GM19239 (cell line): ENCODE results near the gene CLHC1.
"Not testable (repeated sequence)": the region's sequence is repeated elsewhere in the genome, so short reads cannot be mapped to it uniquely, and the experiment has no call there.

Experiments
- DNase-seq: peaks from one replicate; pipeline ENCODE4 v3.0.0; 2011; ENCODE audit warnings: low spot score; ENCODE audit not compliant: insufficient read length
- FAIRE-seq: peaks from 2 replicates; lab custom pipeline; 2011; peaks lifted over from hg19 to GRCh38; lab: Jason Lieb, UNC

CLHC1 gene

DNA sequence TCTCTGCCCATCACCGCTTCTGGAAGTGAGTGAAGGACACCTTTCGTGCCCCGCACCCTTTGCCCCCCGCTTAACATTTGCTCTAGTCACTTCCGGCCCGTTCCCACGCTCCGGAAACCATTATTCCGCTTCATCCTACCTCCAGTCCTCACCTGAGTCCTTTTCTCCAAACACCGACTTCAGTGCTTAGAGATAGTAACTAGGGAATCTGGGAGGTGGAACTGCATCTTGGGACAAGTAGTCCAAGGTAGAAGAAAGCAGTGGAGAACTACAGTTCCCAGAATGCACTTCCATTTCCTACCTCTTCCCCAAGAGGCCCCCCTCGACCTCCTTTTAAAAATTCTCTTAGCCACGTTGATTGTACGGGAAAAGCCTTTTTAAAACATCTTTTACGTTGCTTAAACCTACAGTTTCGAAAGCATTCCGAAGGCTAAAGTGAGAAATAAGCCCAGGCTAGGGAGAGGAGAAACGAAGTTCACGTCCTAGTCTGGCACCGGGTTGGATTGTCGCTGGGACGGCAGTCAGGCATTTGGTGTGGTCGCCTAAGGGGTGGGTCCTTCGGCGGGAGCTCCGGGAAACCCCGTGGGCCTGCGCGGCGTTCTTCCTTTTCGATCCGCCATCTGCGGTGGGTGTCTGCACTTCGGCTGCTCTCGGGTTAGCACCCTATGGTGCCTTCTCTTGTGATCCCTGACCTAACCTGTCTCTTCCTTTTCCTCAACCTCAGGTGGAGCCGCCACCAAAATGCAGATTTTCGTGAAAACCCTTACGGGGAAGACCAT, at the start of gene CLHC1, which contains the start of gene RPS27A:
Gene CLHC1, minus strand, starts transcription at position 210 of the 779 bp plus-strand sequence. CDS start 9,882 bp downstream, outside the sequence.
Gene RPS27A, plus strand, starts transcription at position 605 of the 779 bp plus-strand sequence. Its CDS starts 137 bp downstream, at position 742.
- DNase-seq (peak; percentile 55), FAIRE-seq (peak; percentile 87)

DNA sequence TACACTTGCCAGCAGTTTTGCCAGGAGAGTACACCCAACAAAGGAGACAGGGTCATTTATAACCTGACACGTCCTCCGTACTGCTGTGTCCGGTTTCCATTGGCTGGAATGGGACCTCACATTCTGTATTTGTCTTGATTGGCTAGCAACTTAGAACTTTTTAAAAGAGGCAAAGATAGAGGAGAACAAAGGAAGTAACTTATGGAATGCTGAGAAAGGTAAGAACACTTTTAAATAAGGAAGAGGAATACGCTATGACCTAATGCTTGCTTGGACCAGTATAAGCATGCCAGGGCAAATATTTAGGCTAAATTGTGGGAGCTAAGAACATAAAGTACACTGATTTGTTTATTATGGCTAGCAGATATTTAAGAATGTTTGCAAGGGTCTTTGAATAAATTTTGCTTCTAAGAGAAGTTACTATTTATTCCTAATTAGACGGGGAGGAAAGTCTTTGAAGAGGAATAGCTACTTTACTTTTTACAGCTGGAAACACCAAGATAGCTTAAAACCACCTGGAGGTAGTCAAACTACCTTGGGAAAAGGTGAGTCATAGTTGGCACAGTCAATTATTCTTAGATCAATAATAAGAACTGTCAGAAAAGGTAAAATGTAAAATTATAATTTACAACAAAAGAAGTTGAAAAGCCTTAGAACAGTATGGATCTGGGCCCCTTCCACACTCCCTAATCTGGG, 48.9 kb upstream of the CLHC1 start:
- DNase-seq, FAIRE-seq: not testable (repeated sequence)

DNA sequence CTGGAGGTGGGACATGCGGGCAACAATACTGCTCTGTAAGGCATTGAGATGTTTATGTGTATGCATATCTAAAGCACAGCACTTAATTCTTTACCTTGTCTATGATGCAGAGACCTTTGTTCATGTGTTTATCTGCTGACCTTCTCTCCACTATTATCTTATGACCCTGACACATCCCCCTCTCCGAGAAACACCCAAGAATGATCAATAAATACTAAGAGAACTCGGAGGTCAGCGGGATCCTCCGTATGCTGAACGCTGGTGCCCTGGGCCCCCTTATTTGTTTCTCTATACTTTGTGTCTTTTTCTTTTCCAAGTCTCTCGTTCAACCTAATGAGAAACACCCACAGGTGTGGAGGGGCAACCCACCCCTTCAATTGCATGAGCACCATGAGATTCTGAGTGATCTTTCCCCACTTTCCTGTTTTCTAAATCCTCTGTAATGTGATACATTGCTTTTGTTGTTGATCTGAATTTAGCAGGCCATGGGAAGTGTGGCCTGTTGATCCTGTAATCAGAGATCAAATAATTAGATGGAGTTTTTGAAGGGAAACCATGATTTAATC, 47.8 kb upstream of the CLHC1 start:
- DNase-seq, FAIRE-seq: not testable (repeated sequence)

DNA sequence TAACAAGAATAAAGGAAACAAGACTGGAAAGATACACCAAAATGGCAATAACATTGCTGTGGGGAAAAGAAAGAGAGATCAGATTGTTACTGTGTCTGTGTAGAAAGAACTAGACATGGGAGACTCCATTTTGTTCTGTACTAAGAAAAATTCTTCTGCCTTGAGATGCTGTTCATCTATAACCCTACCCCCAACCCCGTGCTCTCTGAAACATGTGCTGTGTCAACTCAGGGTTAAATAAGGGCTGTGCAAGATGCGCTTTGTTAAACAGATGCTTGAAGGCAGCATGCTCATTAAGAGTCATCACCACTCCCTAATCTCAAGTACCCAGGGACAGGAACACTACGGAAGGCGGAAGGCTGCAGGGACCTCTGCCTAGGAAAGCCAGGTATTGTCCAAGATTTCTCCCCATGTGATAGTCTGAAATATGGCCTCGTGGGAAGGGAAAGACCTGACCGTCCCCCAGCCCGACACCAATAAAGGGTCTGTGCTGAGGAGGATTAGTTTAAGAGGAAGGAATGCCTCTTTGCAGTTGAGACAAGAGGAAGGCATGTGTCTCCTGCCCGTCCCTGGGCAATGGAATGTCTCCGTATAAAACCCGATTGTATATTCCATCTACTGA, 47.2 kb upstream of the CLHC1 start:
- DNase-seq, FAIRE-seq: not testable (repeated sequence)

DNA sequence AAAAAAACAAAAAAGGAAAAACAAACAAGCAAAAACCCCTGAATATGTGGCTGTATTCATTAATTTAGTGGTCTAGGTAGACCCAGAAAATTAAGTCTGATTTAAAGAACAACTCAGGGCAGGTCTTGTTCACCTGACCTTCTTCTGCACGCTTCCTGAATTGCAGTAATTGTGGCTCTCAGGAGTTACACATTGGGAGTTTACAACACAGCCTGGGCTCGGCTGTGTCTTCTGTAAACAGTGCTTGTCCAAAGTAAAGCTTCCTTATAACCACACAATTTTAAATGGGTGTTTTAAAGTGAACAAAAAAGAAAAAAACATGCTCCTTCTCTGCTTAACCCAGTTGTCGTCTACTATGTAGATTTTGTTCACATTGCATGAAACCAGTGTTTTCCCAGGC, 45.2 kb upstream of the CLHC1 start:
- FAIRE-seq (no peak), DNase-seq (no peak)

DNA sequence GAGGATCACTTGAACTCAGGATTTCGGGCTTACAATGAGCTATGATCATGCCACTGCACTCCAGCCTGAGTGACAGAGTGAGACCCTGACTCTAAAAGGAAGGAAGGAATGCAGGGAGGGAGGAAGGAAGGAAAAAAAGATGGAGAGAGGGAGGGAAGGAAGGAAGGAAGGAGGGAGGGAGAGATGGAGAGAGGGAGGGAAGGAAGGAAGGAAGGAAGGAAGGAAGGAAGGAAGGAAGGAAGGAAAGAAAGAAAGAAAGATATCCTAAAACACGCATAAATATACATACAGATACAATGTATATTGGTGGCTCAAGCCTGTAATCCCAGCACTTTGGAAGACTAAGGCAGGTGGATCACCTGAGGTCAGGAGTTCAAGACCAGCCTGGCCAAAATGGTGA, 42.3 kb upstream of the CLHC1 start:
- FAIRE-seq, DNase-seq: not testable (repeated sequence)

DNA sequence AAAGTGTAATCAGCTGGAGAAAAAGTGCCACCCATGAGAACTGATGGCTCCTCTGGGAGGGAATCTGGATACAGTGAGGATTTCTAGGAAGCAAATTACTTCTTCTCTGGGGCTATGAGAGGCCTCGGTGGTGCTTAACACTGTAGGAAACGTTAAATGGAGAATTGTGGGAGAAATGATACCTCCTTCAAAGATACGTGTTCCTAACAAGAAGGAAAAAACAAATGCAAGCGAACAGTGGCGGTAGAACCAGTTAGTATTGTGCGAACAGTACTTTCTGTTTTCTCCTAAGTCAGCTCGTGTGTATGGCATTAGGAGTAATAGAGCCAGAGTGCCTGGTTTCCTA, 37.5 kb upstream of the CLHC1 start:
- DNase-seq (no peak), FAIRE-seq (no peak)

DNA sequence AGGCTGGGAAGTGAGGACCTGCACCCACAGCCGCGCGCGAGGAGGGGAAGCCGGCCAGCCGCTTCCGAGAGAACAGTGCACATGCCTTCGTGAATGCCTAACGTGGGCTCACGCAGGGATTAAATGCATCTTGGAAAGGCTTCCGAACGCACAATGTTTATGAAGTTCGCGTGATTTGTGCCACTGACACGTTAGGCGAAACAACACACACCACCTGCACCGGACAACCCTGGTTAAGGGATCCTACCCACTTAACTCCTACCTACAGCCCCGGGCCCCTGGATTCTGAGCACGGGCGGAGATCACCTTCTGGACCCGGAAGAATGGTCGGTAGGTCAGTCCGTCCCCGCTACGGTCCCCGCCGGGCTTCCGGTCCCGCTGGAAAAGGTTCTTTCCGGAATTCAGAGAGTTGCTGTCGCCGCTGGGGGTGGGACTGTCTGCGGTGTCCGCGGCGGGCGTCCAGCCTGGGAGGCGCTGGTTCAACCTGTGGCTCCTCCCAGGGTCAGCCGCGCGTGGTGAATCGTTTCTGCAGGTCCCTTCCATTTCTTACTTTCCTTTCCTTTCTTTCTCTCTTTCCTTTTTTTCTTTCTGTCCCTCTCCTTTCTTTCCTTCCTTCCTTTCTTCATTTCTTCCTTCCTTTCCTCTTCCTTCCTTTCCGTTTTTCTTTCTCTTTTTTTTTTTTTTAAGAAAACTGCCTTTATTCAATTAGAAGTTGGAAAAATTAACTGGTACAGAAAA, 37.0 kb upstream of the CLHC1 start, which contains the start of gene MTIF2:
Gene MTIF2, minus strand, starts transcription at position 325 of the 738 bp plus-strand sequence. CDS start 5,373 bp downstream, outside the sequence.
- FAIRE-seq: peak; percentile 87
- peak; percentile 79 for DNase-seq

DNA sequence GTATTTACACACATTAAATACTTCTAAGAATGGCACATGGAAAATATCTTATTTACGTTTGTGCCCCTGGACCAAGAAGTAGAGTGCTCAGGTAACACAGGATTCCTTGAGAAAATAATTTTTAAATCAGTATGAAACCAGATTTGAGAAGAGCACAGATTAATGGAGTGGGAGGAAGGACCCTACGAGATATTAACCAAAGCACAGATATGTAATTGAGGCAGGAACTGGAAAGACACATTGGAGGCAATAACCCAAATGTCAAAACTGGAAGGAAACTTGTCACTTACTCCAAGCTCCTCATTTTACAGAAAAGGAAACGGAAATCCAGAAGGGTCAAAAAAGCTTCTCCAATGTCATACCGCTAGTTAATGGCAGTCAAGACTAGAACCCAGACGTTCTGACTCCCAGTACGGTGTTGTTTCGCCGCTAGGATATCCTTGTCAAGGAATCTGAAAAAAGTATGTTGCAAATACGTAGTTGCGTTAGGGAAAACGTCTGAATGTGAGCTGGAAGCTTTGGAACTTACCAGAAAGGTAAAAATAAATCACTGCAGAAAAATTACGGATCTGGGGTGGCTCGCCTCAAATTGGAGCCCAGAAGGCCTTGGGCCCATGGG, 36.3 kb upstream of the CLHC1 start:
- DNase-seq (no peak), FAIRE-seq (no peak)

DNA sequence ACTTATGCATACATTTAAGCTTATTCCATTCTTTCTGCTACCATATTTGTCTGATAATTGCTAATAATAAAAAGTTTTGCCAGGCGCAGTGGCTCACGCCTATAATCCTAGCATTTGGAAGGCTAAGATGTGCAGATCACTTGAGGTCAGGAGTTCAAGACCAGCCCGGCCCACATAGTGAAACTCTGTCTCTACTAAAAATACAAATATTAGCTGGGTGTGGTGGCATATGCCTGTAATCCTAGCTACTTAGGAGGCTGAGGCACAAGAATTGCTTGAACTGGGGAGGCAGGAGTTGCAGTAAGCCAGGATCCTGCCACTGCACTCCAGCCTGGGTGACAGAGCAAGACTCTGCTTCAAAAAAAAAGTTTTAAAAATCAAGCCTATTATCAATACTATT, 27.5 kb upstream of the CLHC1 start:
- not testable (repeated sequence) for FAIRE-seq, DNase-seq

DNA sequence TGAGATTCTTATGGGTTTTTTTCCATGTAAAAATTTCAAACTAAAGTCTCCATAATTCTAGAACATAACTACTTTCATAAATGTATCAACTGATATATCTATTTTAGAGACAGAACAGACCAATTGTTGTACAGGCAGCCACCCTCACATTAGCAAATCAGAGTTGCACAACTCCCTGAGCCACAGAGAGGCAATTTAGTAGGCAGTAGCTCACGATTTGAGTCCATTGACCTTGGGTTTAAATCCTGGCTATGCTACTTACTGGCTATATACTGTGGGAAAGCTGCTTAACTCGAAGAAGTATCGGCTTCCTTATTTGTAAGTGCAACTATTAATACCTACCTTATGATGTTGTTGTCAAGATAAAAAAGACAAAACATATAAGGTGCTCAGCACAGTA, 20.7 kb upstream of the CLHC1 start:
- no peak for FAIRE-seq
- no peak for DNase-seq

DNA sequence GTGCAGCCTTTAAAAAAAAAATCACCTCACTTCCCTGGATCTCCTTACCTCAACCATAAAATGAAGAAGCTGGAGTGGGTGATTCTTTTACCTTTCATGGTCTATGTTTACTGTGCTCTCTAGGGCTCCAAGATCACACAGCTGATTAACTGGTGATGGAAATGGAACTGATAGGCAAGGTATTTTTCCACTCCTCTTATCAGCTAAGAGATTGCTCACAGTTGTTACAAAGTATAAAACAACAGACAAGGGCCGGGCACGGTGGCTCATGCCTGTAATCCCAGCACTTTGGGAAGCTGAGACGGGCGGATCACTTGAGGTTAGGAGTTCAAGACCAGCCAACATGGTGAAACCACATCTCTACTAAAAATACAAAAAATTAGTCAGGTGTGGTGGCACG, 14.9 kb upstream of the CLHC1 start:
- FAIRE-seq (no peak), DNase-seq (no peak)

DNA sequence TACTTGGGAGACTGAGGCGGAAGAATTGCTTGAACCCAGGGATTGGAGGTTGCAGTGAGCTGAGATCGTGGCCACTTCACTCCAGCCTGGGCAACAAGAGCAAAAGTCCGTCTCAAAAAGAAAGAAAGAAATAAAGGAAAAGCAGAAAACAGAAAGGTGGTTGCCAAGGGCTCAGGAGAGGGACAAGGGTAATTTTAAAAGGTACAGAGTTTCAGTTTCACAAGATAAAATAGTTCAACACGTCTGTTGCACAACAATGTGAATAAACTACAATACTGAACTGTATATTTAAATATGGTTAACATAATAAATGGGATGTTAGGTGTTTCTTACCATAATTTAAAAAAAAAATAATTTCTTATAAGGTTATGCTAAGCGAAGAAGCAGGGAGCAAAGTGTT, 13.3 kb upstream of the CLHC1 start:
- DNase-seq (no peak), FAIRE-seq (no peak)

DNA sequence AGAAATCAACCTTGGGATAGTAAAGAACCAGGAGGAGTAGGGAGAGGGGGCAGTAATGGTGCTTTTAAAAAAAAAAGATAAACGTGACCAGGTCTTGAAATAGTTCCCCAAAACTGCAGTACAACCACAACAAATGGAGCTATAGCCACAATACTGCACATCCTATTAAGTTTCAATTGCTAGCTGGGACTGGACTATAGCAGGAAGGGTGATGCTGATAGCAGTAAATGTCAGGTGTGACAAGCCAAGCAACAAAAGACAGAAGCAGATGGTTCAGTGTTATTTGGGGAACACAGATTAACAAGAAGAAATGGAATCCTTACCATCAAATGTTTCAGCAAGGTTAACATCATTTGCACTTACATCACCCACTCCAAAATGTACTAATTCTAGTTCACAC, 10.5 kb upstream of the CLHC1 start:
- no peak for FAIRE-seq
- no peak for DNase-seq

DNA sequence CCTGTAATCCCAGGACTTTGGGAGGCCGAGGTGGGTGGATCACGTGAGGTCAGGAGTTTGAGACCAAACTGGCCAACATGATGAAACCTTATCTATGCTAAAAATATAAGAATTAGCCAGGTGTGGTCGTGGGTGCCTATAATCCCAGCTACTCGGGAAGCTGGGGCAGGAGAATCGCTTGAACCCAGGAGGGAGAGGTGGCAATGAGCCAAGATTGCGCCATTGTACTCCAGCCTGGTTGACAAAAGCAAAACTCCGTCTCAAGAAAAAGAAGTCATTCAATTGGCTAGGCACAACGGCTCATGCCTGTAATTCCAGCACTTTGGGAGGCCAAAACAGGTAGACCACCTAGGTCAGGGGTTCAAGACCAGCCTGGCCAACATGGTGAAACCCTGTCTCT, 9.5 kb upstream of the CLHC1 start:
- DNase-seq, FAIRE-seq: not testable (repeated sequence)

DNA sequence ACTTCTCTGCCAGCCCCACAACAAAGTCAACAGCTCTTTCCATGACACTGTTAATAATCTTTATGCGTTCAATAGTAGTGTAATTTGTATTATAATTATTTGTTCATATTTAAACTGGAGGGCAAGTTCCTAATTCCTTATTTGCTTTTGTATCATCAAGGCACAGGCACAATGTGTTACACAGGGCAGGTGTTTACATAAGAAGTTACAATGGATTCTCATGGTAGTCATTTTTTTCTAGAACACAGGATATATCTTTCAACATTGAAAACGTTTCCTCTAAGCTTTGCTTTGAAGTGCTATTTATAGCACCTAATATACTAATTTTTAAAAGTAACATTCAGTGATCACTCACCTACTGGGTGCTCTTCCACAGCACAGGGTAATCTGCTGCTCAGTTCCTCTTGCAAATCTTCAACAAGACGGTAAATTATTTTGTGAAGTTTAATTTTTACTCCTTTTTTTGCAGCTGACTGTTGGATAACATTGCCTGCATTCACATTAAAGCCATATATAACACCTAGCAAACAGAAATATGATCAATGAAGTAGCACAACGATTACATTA, 7.6 kb upstream of the CLHC1 start:
- FAIRE-seq (no peak), DNase-seq (no peak)

DNA sequence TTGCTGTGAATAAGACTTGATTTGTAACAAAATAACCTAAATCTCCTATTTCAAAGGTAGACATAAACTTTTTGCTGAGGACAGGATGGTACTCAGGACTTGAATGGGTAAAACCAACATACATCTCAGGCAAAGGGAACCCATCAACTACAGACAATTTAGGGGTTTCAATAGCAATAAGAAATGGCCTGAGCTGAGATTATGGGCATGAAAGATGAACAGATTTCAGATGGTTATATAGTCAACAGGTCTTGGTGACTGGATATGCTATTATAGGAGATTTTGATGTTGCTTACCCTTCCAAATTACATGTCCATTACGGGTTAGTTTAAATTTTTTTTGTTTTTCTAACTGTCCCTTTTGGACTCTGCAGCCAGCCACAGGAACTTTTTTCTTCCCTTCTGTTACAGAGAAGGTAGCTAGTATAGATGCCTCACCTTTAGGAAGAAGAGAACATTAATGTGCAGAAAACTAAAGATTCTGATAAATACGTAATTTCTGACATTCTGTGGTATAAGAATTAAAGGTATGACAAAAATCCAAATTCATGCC, 5.0 kb upstream of the CLHC1 start:
- FAIRE-seq: no peak

DNA sequence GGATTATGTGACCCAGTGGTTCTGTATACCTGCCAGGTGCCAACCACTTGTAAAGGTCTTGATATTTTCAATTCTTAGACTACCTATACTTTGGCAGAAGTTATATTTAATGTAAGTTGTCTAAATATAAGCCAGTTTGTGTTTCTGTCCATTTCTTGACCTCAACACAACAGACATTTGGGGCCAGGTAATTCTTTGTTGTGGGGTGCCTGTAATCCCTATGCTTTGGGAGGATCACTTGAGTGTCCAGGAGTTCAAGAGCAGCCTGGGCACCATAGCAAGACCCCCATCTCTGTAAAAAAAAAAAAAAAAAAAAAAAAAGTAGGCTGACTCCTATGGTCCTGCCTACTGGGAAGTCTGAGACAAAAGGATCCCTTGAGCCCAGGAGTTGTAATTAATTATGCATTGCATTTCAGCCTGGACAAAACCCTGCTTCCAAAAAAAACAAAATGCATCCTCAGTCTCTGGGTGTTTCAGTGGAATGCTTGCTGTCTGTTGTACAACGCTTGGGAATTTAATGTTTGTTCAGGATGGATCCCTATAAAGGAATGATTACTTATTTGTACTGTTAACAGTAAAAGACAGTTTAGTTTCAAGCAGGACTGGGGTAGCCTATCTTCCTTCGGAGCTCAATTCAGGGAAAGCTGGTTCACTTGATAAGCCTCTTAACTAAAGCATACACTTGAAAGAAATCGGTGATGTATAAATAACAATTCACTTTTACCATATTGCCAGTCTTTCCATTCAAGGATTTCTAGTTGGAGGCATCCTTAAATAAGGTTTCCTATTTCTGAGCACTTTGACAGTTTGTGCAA, 3.8 kb upstream of the CLHC1 start:
- DNase-seq (no peak), FAIRE-seq (no peak)

More for the DNA sequence above, 5.0 kb upstream of the CLHC1 start:
- no peak for DNase-seq
